Measurements from ENCODE around the gene BAIAP2L1. TPM values are rescaled to one million over a fixed set of nuclear protein-coding genes. Genes with fewer than 3 reads are reported as not detected.

The BAIAP2L1 gene
- total and polyA plus RNA-seq, 2 experiments from 2014 or later: 5.9 to 7.4 TPM

- in situ Hi-C loops (cut with MboI): no loop called here
- H3K4me3 ChIP-seq: no peak overlapping the region
- H3K27me3 ChIP-seq (replicated peaks; ENCODE audit: insufficient read depth): no peaks in the 10 kb centered on the region
- peaks cover 22% of the 10 kb centered on the region for H3F3A ChIP-seq (ENCODE audit: insufficient read depth)
- WGBS, 2 experiments (ENCODE audit: low coverage in 1 of 2, low lambda C conversion rate in 2 of 2, missing lambda C conversion rate in 2 of 2): 64 to 78% methylated on average over 3 of the region's 3 CpGs
- DNase-seq: no peak
- H3K79me2 ChIP-seq (ENCODE audit: insufficient read depth): no peaks in the 10 kb centered on the region
- H3K36me3 ChIP-seq (ENCODE audit: low read depth): no peaks in the 10 kb centered on the region
- H3K9ac ChIP-seq: no peak overlapping the region
- H3K27ac ChIP-seq: no peak overlapping the region
- H3K9me3 ChIP-seq (ENCODE audit: low read depth): no peaks in the 10 kb centered on the region
- H3K4me2 ChIP-seq (ENCODE audit: unreplicated experiment): no peak overlapping the region
- no peaks in the 10 kb centered on the region for H4K20me1 ChIP-seq (ENCODE audit: insufficient read depth)
- no peaks in the 10 kb centered on the region for H3K9me2 ChIP-seq (ENCODE audit: insufficient read depth)
- H2AFZ ChIP-seq: no peak overlapping the region
- peaks cover 5% of the 10 kb centered on the region for H3K4me1 ChIP-seq (ENCODE audit: insufficient read depth)
- TF ChIP-seq EZH2phosphoT487 (IDR thresholded peaks at IDR 0.05; ENCODE audit: insufficient read depth, low read depth) (no peak), EZH2 (IDR thresholded peaks at IDR 0.05; ENCODE audit: insufficient read depth, poor library complexity, severe bottlenecking) (no peak)
Measured at GRCh38 chr7:98395951-98396350, 4.9 kb downstream of the BAIAP2L1 start.

- no peaks in the 10 kb centered on the region for H3K79me2 ChIP-seq (ENCODE audit: insufficient read depth)
- no peak overlapping the region for H3K4me2 ChIP-seq (ENCODE audit: unreplicated experiment)
- no peak overlapping the region for H2AFZ ChIP-seq
- H3K9me2 ChIP-seq (ENCODE audit: insufficient read depth): no peaks in the 10 kb centered on the region
- H4K20me1 ChIP-seq (ENCODE audit: insufficient read depth): no peaks in the 10 kb centered on the region
- no peaks in the 10 kb centered on the region for H3K9me3 ChIP-seq (ENCODE audit: low read depth)
- WGBS, 2 experiments (ENCODE audit: low coverage in 1 of 2, low lambda C conversion rate in 2 of 2, missing lambda C conversion rate in 2 of 2): 60 to 65% methylated on average over 4 of the region's 4 CpGs
- H3K27me3 ChIP-seq (replicated peaks; ENCODE audit: insufficient read depth): no peaks in the 10 kb centered on the region
- H3K9ac ChIP-seq: no peak overlapping the region
- H3K36me3 ChIP-seq (ENCODE audit: low read depth): no peaks in the 10 kb centered on the region
- no peak for DNase-seq
- TF ChIP-seq EZH2phosphoT487 (IDR thresholded peaks at IDR 0.05; ENCODE audit: insufficient read depth, low read depth) (no peak), EZH2 (IDR thresholded peaks at IDR 0.05; ENCODE audit: insufficient read depth, poor library complexity, severe bottlenecking) (no peak)
- H3F3A ChIP-seq (ENCODE audit: insufficient read depth): peaks cover 22% of the 10 kb centered on the region
- in situ Hi-C loops (cut with MboI): no loop called here
- no peak overlapping the region for H3K4me3 ChIP-seq
- H3K27ac ChIP-seq: no peak overlapping the region
- H3K4me1 ChIP-seq (ENCODE audit: insufficient read depth): peaks cover 5% of the 10 kb centered on the region
Measured at GRCh38 chr7:98395481-98395880, 5.4 kb downstream of the BAIAP2L1 start.

- TF ChIP-seq EZH2 (IDR thresholded peaks at IDR 0.05; ENCODE audit: insufficient read depth, poor library complexity, severe bottlenecking): no peak
- TF ChIP-seq EZH2phosphoT487 (IDR thresholded peaks at IDR 0.05; ENCODE audit: insufficient read depth, low read depth): no peak
- Histone ChIP-seq H2AFZ (no peak overlapping the region), H3K4me1 (ENCODE audit: insufficient read depth) (no peaks in the 10 kb centered on the region; the same call in 1 of the 2 replicates), H3K27ac (peak overlapping the region; percentile 62), H3K27me3 (replicated peaks; ENCODE audit: insufficient read depth) (no peaks in the 10 kb centered on the region), H3K36me3 (ENCODE audit: low read depth) (no peaks in the 10 kb centered on the region), H3F3A (ENCODE audit: insufficient read depth) (peaks cover 16% of the 10 kb centered on the region), H3K9me2 (ENCODE audit: insufficient read depth) (no peaks in the 10 kb centered on the region), H3K9me3 (ENCODE audit: low read depth) (no peaks in the 10 kb centered on the region), H3K4me3 (no peak overlapping the region), H4K20me1 (ENCODE audit: insufficient read depth) (no peaks in the 10 kb centered on the region), H3K4me2 (ENCODE audit: unreplicated experiment) (no peak overlapping the region), H3K9ac (no peak overlapping the region), H3K79me2 (ENCODE audit: insufficient read depth) (no peaks in the 10 kb centered on the region)
- in situ Hi-C loops (cut with MboI): no loop called here
- DNase-seq: peak; percentile 87
- 5 to 8% methylated on average over 5 of the region's 5 CpGs for WGBS, 2 experiments (ENCODE audit: low coverage in 1 of 2, low lambda C conversion rate in 2 of 2, missing lambda C conversion rate in 2 of 2)
Measured at GRCh38 chr7:98394377-98394836, 6.5 kb downstream of the BAIAP2L1 start.

- Histone ChIP-seq H3K9me2 (ENCODE audit: insufficient read depth) (no peaks in the 10 kb centered on the region), H3K4me3 (no peak overlapping the region), H3K27ac (no peak overlapping the region), H3K9ac (no peak overlapping the region), H3K79me2 (ENCODE audit: insufficient read depth) (no peaks in the 10 kb centered on the region), H3F3A (ENCODE audit: insufficient read depth) (no peaks in the 10 kb centered on the region), H3K27me3 (replicated peaks; ENCODE audit: insufficient read depth) (no peaks in the 10 kb centered on the region), H3K9me3 (ENCODE audit: low read depth) (no peaks in the 10 kb centered on the region), H4K20me1 (ENCODE audit: insufficient read depth) (no peaks in the 10 kb centered on the region), H3K4me1 (ENCODE audit: insufficient read depth) (no peaks in the 10 kb centered on the region), H2AFZ (no peak overlapping the region), H3K4me2 (ENCODE audit: unreplicated experiment) (no peak overlapping the region), H3K36me3 (ENCODE audit: low read depth) (no peaks in the 10 kb centered on the region)
- TF ChIP-seq EZH2phosphoT487 (IDR thresholded peaks at IDR 0.05; ENCODE audit: insufficient read depth, low read depth) (no peak), EZH2 (IDR thresholded peaks at IDR 0.05; ENCODE audit: insufficient read depth, poor library complexity, severe bottlenecking) (no peak)
- no peak for DNase-seq
- in situ Hi-C loops (cut with MboI): no loop called here
- 64 to 72% methylated on average over 9 of the region's 9 CpGs for WGBS, 2 experiments (ENCODE audit: low coverage in 1 of 2, low lambda C conversion rate in 2 of 2, missing lambda C conversion rate in 2 of 2)
Measured at GRCh38 chr7:98387544-98388226, 13.2 kb downstream of the BAIAP2L1 start.

Measured in GM23248 (cell line).